HG03469 (cell line): ENCODE measurements around the gene GM2A.
"Not testable (repeated sequence)": the region's sequence is repeated elsewhere in the genome, so short reads cannot be mapped to it uniquely, and the experiment has no call there.

ENCODE experiments used
- ATAC-seq: cut with Tn5 transposase; IDR thresholded peaks from one replicate; pipeline ENCODE4 v1.9.1; 2021; ENCODE audit warnings: mild to moderate bottlenecking, moderate library complexity, moderate number of reproducible peaks; ENCODE audit not compliant: unreplicated experiment

GM2A gene

DNA sequence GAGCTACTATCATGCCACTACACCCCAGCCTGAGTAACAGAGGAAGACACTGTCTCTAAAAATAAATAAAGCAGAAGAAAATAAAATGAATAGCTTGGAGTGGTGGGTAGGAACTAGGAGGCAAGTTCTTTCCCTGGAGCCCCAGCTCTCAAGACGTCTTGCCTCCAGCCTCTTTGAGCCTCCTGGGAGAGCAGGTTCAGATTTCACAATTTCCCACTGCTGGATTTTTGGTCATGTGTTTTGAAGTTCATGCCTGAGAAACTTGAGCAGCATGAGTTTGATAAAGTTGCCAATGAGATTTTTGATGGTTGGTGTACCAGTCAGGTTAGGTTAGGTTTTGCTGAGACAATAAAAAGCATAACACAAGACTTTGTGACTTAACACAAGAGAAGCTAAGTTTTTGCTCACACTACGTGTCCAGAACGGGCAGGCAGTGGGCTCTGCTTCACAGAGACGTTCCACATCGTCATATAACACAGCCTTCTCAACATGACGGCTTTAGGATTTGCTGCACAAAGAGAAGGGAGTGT, 25.0 kb upstream of the GM2A start:
- ATAC-seq = no peak

DNA sequence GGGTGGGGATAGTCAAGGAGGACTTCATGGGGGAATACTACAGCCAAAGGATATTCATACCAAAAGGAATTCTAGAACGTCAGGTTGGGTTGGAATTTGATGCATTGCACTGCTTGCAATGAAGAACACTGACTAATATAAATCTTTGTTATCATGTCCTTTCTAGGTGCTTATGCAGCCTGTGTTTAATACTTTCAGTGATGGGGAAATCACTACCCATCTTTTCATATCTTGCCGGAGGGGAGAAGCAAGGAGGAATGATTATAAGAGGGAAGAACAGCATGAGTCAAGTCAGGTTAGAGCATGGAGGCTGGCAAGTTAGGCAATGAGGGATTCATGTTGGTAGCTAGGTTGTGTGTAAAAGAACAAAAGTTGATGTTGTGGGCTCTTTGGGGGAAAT, 24.0 kb upstream of the GM2A start:
- no peak for ATAC-seq

GRCh38 chr5:151230048-151230680, 22.8 kb upstream of the GM2A start:
- ATAC-seq = no peak

- no peak for ATAC-seq
Measured at GRCh38 chr5:151231359-151231758, 21.6 kb upstream of the GM2A start.

DNA sequence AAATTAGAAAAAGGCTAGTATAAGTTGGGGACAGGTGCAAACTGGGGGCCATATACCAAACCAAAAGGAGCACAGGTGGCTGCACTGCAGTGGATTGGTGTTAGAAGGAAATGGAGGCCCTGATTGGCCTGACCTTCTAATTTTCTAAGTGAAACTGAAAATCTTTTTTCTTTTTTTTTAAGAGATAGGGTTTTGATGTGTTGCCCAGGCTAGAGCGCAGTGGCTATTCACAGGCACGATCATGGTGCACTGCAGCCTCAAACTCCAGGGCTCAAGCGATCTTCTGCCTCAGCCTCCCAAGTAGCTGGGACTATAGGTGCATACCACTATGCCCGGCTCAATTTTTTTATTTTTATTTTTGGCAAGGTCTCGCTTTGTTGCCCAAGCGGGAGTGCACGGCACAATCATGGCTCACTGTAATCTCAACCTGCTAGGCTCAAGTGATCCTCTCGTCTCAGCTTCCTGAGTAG, 19.3 kb upstream of the GM2A start:
- peak; percentile 46 for ATAC-seq

GRCh38 chr5:151234476-151235238, 18.3 kb upstream of the GM2A start:
- peak; percentile 57 for ATAC-seq

- not testable (repeated sequence) for ATAC-seq
Measured at GRCh38 chr5:151235239-151235571, 17.8 kb upstream of the GM2A start.

DNA sequence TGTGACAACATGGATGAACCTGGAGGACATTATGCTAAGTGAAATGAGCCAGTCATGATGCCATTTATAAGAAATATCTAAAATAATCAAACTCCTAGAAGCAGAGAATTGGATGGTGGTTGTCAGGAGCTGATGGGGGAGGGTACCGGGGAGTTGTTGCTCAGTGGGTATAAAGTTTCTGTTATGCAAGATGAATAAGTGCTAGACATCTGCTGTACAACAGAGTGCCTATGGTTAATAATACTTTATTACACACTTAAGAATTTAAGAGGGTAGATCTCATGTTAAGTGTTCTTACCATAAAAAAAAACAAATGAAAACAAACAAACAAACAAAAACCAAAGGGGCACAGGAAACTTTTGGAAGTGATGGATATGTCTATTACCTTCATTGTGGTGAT, 16.1 kb upstream of the GM2A start:
- ATAC-seq = no peak

- ATAC-seq = no peak
Measured at GRCh38 chr5:151237685-151238084, 15.3 kb upstream of the GM2A start.

GRCh38 chr5:151238303-151238741, 14.7 kb upstream of the GM2A start:
- ATAC-seq = no peak

- ATAC-seq = no peak
Measured at GRCh38 chr5:151239237-151239861, 13.6 kb upstream of the GM2A start.

DNA sequence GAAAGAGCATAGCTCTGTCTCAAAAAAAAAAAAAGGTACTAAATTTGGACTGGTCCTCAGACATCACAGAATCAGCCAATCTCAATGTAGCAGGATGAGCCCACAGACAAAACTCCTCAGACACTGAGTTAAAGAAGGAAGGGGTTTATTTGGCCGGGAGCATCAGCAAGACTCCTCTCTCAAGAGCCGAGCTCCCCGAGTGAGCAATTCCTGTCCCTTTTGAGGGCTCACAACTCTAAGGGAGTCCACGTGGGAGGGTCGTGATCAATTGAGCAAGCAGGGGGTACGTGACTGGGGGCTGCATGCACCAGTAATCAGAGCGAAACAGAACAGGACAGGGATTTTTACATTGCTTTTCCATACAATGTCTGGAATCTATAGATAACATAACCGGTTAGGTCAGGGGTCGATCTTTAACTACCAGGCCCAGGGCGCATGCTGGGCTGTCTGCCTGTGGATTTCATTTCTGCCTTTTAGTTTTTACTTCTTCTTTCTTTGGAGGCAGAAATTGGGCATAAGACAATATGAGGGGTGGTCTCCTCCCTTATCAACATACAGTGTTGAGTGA, 12.6 kb upstream of the GM2A start:
- not testable (repeated sequence) for ATAC-seq

- ATAC-seq = no peak
Measured at GRCh38 chr5:151240924-151241635, 11.9 kb upstream of the GM2A start.

DNA sequence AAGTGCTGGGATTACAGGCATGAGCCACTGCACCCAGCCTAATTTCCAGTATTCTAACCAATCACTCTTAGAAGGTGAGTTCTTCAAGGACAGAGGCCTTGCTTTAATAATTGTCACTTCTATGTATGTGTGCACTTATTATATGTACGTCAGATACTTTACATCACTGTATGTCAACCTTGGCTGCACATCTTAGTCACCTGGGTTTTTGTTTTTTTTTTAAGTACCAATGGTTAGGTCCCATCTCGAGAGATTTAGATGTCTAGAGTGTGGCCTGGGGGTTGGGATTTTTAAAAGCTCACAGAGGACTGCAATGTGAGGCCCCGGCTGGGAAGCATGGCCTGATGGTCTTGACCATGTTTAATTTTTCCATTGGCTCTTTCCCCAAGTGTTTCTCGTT, 9.9 kb upstream of the GM2A start:
- ATAC-seq = no peak

GRCh38 chr5:151243564-151243963, 9.4 kb upstream of the GM2A start:
- ATAC-seq = no peak

DNA sequence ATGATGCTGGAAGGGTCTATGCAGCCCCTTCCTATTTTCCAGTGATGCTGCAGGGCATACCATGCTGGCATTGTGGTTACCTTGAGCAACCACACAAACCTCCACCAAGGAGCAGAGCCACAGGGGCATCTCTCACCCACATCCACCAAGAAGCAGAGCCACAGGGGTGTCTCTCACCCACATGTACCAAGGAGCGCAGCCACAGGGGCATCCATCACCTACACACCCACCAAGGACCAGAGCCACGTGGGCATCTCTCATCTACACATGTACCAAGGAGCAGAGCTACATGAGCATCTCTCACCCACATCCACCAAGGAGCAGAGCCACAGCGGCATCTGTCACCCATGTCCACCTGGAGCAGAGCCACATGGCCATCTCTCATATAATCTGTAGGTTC, 8.8 kb upstream of the GM2A start:
- ATAC-seq = no peak

- ATAC-seq = no peak
Measured at GRCh38 chr5:151245680-151246219, 7.2 kb upstream of the GM2A start.

DNA sequence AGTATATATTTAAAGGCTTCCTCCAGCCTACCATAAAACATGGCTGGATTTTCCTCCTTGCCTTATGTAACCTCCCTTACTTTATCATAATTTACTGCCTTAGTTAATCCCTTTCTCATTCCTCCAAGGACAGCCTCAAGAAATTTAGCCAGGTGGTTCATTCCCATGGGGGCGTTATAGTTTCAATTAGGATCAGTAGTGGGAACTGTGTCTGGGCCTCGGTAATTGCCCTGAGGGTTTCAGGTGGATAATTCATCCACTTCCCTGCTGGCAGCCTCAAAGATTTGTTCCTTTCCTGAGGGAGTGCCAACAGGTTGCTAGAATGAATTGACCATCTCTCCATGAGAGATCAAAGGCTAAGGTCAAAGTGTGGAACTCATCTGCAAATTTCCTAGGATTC, 4.3 kb upstream of the GM2A start:
- no peak for ATAC-seq

DNA sequence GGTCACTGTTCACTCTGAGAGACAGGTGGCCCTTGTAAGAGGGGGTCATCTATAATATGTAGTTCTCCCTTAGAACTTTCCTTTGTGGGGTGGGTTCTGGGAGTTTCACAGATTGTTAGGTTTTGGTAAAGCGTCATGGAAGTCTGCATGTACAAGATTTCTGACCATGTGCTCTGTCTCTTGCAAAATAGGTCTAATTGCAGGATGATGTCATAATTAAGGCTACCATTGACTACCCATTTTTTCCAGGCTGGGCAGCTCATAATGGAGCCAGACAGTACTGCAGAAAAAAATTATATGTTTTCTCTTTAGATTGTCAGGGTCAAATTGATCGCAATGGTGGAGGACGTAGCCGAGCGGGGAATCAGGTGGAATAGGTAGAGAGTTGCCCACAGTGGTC, 3.7 kb upstream of the GM2A start:
- ATAC-seq = no peak

DNA sequence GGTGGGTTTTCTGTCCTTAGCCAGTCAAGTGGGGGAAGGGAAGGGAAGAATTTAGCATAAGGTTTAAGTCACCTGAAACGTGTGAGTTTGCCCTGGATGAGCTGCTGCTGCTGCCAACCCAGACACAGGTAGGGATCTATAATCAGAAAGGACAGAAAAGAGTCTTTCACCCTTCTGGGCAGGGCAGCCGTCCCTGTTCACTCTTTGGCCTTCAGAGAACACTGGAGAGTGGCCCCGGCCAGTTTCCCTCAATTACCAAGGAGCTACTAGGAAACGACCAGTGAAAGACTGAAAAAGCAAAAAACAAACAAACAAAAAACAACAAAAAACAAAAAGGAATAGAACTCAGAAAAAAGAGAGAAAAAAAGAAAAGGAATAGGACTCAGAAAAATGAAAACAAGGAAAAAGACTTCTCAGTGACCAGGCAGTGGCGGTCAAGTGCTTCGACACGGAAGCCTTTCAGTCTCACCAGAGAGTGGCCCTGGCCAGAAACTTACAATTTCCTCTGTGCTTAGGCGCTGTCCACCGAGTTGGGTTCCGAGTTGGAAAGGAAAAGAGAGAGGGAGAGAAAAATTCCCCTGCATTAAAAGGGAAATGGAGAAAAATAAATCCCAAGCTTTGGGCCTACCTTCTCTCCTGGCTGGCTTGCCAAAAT, 2.5 kb upstream of the GM2A start:
- no peak for ATAC-seq
